ENCODE measurements around the gene MYH7B.

GRCh38 chr20:34993941-34994508 lies 38.4 kb downstream of the MYH7B start:
- no peak for TF ChIP-seq CTCF (conservative IDR thresholded peaks at IDR 0.05; ENCODE audit: low read depth in 2 of 2)
- TF ChIP-seq POLR2AphosphoS5 (IDR thresholded peaks at IDR 0.05; ENCODE audit: low read depth): no peak
- no peak for TF ChIP-seq ZNF114 (CRISPR knock-in tag; IDR thresholded peaks at IDR 0.05)
- TF ChIP-seq EZH2 (IDR thresholded peaks at IDR 0.05; ENCODE audit: low read depth, unreplicated experiment): no peak
- TF ChIP-seq JUNB (IDR thresholded peaks at IDR 0.05; ENCODE audit: unreplicated experiment): no peak
- TF ChIP-seq STAT1 (IDR thresholded peaks at IDR 0.05; ENCODE audit: unreplicated experiment): no peak
- no peak for TF ChIP-seq EZH2phosphoT487 (IDR thresholded peaks at IDR 0.05; ENCODE audit: unreplicated experiment)
- no peak for TF ChIP-seq ZNF331 (CRISPR knock-in tag; IDR thresholded peaks at IDR 0.05; ENCODE audit: low read depth)
- no peak for TF ChIP-seq ETS1 (IDR thresholded peaks at IDR 0.05)

Data from GM23338 (cell line).